PFSK-1 (cell line): Measurements from ENCODE around the gene HSPA12B.

Experiments
- FOXP2 ChIP-seq: optimal IDR thresholded peaks from 2 replicates; pipeline ENCODE3; 2011; ENCODE audit warnings: borderline replicate concordance, control low read depth, inconsistent platforms; ENCODE audit not compliant: insufficient read depth; ENCODE audit errors: extremely low read length, extremely low read depth
- POLR2AphosphoS5 ChIP-seq: IDR thresholded peaks from 2 replicates; pipeline ENCODE4 v1.6.1; 2012; ENCODE audit warnings: low read depth, mild to moderate bottlenecking, control low read depth, low read length, moderate library complexity
- SIN3A ChIP-seq: IDR thresholded peaks from 2 replicates; pipeline ENCODE4 v1.6.1; 2012; ENCODE audit warnings: mild to moderate bottlenecking, low read length, moderate library complexity, borderline replicate concordance; ENCODE audit not compliant: insufficient read depth
- TAF1 ChIP-seq: IDR thresholded peaks from 2 replicates; pipeline ENCODE4 v1.6.1; 2012; ENCODE audit warnings: low read length, control low read depth, borderline replicate concordance; ENCODE audit not compliant: insufficient read depth
- TF ChIP-seq, protein P1 (sequence below), 2 experiments: IDR thresholded peaks; 2 replicates each; pipeline versions ENCODE4 v1.6.1 to v1.8.0; 2011 to 2012; ENCODE audit warnings: low read depth in 2 of 2, low read length in 2 of 2, control low read depth in 1 of 2, inconsistent platforms in 1 of 2, mild to moderate bottlenecking in 1 of 2, moderate library complexity in 1 of 2; ENCODE audit not compliant: insufficient read depth in 1 of 2

Gene HSPA12B

DNA sequence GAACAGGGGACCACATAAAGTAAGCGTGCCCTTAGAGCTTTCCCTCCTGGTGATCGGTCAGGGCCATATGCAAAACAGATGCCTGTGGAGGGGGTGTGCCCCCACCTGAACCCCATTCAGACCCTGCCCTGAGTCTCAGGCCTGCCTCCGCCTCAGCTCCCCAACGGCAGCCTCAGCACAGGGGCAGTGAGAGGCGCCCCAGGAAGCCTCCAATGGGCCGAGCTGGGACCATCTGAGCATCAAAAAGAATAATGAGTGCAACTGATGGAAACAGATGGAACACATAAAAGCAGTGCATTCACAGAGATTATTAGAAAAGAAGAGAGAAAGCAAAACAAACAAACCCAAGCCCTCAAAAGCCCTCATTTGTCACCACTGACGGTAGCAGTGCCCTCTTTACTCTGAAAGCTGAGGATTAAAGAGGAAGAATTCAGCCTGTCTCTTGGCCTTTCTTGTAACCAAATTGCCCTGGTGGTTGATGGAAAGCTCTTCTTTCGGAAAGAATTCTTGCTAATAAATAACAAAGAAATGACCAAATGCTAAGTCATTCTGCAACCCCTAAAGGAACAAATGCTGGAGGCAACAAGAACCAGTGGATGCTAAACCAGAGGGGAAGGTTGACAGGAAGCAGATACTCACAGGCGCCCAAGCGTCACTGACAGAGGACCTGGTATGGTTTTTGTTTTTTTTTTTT is 28.3 kb downstream of the HSPA12B start:
- TF ChIP-seq SIN3A (no peak), POLR2AphosphoS5 (no peak), TAF1 (no peak)

DNA sequence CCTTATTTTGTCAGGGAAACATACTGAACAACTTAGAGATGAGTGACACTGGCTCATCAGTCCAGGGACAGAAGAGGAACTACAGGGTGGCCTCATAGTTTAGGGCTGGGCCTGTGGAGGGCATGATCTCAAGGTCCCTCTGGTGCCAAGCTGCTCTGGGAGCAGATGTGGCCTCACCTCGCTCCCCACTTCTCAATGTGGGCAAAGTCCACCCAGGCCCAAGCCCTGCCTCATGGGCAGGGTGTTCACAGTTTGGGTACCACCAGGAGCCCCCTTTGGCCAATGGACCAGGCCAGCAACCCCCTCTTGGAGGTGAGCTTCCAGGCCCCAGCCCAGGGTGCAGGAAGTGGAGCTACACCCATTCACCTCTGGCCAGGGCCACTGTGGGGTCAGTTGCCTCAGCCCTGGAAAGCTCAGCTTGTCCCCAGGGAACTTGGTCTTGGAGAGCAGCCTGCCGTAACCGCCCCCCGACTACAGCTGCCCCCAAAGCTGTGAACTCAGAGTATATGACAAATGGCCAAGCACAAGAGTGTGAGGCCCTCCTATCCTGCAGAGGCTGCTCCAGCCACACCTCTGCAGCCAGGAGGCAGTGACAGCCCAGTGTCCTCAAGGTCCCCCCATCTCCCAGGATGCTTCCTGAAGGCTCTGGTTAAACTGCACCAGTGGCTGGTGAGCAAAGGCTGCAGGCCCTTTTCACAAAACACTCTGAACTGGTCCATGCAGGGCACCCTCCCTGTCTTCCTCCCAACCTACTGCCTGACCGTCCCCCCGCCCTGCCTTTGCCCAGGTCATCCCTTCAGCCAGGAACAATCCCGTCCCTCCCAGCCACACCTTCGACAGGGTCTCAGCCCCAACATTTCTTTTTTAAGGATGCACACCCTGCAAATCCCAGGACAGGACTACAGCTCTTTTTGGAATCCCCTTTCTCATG is 31.5 kb downstream of the HSPA12B start:
- TF ChIP-seq TAF1, result no peak
- no peak for TF ChIP-seq SIN3A
- no peak for TF ChIP-seq POLR2AphosphoS5
- TF ChIP-seq, protein P1, sequence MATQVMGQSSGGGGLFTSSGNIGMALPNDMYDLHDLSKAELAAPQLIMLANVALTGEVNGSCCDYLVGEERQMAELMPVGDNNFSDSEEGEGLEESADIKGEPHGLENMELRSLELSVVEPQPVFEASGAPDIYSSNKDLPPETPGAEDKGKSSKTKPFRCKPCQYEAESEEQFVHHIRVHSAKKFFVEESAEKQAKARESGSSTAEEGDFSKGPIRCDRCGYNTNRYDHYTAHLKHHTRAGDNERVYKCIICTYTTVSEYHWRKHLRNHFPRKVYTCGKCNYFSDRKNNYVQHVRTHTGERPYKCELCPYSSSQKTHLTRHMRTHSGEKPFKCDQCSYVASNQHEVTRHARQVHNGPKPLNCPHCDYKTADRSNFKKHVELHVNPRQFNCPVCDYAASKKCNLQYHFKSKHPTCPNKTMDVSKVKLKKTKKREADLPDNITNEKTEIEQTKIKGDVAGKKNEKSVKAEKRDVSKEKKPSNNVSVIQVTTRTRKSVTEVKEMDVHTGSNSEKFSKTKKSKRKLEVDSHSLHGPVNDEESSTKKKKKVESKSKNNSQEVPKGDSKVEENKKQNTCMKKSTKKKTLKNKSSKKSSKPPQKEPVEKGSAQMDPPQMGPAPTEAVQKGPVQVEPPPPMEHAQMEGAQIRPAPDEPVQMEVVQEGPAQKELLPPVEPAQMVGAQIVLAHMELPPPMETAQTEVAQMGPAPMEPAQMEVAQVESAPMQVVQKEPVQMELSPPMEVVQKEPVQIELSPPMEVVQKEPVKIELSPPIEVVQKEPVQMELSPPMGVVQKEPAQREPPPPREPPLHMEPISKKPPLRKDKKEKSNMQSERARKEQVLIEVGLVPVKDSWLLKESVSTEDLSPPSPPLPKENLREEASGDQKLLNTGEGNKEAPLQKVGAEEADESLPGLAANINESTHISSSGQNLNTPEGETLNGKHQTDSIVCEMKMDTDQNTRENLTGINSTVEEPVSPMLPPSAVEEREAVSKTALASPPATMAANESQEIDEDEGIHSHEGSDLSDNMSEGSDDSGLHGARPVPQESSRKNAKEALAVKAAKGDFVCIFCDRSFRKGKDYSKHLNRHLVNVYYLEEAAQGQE (IDR thresholded peaks at IDR 0.05; ENCODE audit: insufficient read depth in 1 of 2, low read depth in 2 of 2, low read length in 2 of 2), result no peak
- TF ChIP-seq FOXP2, result no peak

DNA sequence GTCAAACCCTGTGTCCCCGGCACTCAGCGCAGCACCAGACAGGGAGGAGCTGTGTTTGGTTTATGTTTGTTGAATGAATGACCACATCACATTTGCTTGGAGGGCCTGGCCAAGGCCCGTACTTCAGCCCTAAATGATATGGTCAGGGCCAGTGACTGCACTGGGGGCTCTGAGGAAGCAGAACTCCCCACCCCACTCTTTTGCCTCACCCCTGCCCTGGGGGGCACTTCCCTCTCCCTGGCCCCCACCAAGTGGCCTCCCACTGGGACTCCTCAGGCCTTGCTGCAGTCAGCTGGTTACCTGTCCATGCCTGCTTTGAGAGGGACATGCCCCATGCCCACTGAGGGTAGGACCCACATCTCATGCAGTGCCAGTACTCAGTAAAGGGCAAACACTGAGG is 32.2 kb downstream of the HSPA12B start:
- TF ChIP-seq TAF1, result no peak
- no peak for TF ChIP-seq POLR2AphosphoS5
- TF ChIP-seq SIN3A, result no peak
- no peak for TF ChIP-seq FOXP2
- TF ChIP-seq, protein P1 (IDR thresholded peaks at IDR 0.05; ENCODE audit: insufficient read depth in 1 of 2, low read depth in 2 of 2, low read length in 2 of 2), result no peak

DNA sequence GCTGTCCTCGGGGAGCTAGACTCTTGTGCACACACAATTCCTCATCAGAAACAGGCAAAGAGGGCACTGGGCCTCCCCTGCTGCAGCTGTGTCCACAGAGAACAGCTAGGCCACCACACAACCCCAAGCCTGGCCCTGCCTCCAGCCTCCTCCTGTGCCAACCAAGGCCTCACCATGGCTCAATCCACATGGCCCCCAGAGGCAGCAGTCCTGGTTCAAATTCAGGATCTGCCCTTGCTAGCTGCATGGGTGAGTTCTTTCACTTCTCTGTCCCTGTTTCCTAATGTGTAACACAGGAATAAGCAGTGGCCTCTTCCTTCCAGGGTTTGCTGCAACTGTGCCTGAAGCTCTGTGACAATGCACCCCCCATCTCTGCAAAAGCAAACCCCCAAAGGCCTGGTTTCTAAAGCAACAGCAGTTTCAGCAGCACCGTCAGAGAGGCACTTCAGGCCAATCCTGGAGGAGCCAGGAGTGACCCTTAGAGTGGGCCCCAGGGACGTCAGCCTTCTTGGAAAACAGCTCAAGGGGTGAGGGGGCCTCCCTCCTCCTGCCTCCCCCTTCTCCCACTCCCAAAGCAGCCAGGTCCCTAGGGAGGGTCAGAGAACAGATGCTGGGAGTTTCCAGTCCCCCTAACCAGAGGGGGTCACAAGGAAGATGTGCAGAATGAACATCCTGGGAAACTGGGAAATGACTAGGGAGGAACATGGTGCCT is 32.8 kb downstream of the HSPA12B start:
- TF ChIP-seq POLR2AphosphoS5, result no peak
- TF ChIP-seq TAF1, result no peak
- TF ChIP-seq SIN3A, result no peak
- TF ChIP-seq FOXP2, result no peak
- TF ChIP-seq, protein P1 (IDR thresholded peaks at IDR 0.05; ENCODE audit: insufficient read depth in 1 of 2, low read depth in 2 of 2, low read length in 2 of 2), result no peak
